Effector memory CD8-positive, alpha-beta T cell (primary cell): ENCODE results near the gene UROC1.
"Not testable (repeated sequence)": the region's sequence is repeated elsewhere in the genome, so short reads cannot be mapped to it uniquely, and the experiment has no call there.

ENCODE experiments used
- ATAC-seq: fragments of 150-1000 bp; cut with Tn5 transposase; replicated peaks from 2 replicates; pipeline ENCODE4 v1.10.0; 2021; ENCODE audit warnings: mild to moderate bottlenecking, moderate library complexity
- DNase-seq, 3 experiments: peaks; one replicate each; pipeline ENCODE4 v3.0.0; 2021
- H3K27ac Mint-ChIP-seq, 2 donors: one replicate each; pipeline ENCODE4 v1.8.0; 2022; ENCODE audit warnings: mild to moderate bottlenecking in 2 of 2, mixed read lengths in 2 of 2, moderate library complexity in 2 of 2
- H3K27me3 Mint-ChIP-seq, 2 donors: one replicate each; pipeline ENCODE4 v1.8.0; 2022; ENCODE audit warnings: mixed read lengths in 2 of 2
- H3K36me3 Mint-ChIP-seq: one replicate; pipeline ENCODE4 v1.8.0; 2022; ENCODE audit warnings: mild to moderate bottlenecking, moderate library complexity, mixed read lengths; ENCODE audit not compliant: insufficient read depth
- H3K4me1 Mint-ChIP-seq, 2 donors: one replicate each; pipeline ENCODE4 v1.8.0; 2022; ENCODE audit warnings: low read depth in 2 of 2, mixed read lengths in 2 of 2
- H3K4me3 Mint-ChIP-seq, 2 donors: one replicate each; pipeline ENCODE4 v1.8.0; 2022; ENCODE audit warnings: mild to moderate bottlenecking in 2 of 2, mixed read lengths in 2 of 2, moderate library complexity in 2 of 2
- H3K9me3 Mint-ChIP-seq, 2 donors: one replicate each; pipeline ENCODE4 v1.8.0; 2022; ENCODE audit warnings: mixed read lengths in 2 of 2

UROC1 gene

DNA sequence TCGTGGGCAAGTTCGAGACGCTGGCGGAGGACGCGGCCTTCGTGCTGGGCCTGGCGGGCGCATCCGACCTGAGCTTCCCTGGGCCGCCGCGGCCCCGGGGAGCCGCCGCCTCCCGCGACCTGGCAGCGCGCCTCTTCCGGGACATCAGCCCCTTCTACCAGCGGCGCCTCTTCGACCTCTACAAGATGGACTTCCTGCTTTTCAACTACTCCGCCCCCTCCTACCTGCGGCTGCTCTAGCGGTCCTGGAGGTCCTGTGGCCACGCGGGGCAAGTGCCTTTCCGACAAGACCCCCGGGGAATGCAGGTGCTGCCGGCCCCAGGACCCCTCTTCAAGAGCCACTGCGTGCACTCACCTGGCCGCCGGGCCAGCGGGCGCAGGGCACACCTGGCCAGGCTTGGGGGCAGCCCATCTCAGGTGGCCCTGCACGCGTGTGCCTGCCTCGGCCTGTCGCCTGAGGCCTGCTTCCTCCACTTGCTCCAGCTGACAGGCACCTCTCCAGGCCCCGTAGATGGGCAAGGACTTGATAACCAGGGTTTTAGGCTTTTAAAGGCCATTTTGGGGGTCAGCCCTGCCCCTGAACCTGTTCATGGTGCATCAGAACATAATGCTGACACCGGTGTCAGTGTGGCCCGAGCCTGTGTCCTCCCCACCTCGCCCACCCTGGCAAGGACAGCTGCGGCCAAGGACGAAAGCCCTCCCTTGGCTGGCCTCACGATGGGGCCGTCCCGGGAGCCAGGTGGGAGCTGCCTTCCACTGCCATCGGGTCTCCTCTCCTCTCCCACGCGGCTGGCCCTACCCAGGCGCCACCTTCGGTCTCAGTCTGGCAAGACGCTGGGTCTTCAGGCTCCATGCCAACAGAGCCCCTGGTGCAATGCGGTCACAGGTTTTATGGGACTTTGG is 25.0 kb upstream of the UROC1 start:
- ATAC-seq (no peak), DNase-seq (no peak)
- H3K4me1 Mint-ChIP-seq, result peaks cover 0 to 4% of the 10 kb centered on the region in 2 donors
- H3K27ac Mint-ChIP-seq, result no peak overlapping the region
- H3K36me3 Mint-ChIP-seq, result peaks cover 3% of the 10 kb centered on the region
- peaks cover 0 to 14% of the 10 kb centered on the region in 2 donors for H3K27me3 Mint-ChIP-seq
- no peaks in the 10 kb centered on the region for H3K9me3 Mint-ChIP-seq
- H3K4me3 Mint-ChIP-seq, result no peak overlapping the region

DNA sequence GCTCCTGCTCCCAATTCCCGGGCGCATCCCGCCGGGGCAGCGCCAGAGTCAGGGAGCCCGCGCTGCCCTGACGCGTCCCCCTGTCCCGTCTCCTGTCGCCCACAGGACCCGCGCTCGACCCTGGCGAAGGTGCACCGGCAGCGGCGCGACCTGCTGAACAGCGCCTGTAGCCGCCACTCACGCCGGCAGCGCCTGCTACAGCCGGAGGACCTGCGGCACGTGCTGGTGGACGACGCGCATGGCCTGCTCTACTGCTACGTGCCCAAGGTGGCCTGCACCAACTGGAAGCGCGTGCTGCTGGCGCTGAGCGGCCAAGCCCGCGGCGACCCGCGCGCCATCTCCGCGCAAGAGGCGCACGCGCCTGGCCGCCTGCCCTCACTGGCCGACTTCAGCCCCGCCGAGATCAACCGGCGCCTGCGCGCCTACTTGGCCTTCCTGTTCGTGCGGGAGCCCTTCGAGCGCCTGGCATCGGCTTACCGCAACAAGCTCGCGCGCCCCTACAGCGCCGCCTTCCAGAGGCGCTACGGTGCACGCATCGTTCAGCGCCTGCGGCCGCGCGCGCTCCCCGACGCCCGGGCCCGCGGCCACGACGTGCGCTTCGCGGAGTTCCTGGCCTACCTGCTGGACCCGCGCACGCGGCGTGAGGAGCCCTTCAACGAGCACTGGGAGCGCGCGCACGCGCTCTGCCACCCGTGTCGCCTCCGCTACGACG is 24.2 kb upstream of the UROC1 start:
- Mint-ChIP-seq H3K27me3 (peaks cover 3 to 14% of the 10 kb centered on the region in 2 donors), H3K27ac (no peak overlapping the region), H3K36me3 (no peaks in the 10 kb centered on the region), H3K9me3 (no peaks in the 10 kb centered on the region), H3K4me1 (peaks cover 0 to 4% of the 10 kb centered on the region in 2 donors), H3K4me3 (no peak overlapping the region)
- no peak for ATAC-seq
- no peak for DNase-seq

DNA sequence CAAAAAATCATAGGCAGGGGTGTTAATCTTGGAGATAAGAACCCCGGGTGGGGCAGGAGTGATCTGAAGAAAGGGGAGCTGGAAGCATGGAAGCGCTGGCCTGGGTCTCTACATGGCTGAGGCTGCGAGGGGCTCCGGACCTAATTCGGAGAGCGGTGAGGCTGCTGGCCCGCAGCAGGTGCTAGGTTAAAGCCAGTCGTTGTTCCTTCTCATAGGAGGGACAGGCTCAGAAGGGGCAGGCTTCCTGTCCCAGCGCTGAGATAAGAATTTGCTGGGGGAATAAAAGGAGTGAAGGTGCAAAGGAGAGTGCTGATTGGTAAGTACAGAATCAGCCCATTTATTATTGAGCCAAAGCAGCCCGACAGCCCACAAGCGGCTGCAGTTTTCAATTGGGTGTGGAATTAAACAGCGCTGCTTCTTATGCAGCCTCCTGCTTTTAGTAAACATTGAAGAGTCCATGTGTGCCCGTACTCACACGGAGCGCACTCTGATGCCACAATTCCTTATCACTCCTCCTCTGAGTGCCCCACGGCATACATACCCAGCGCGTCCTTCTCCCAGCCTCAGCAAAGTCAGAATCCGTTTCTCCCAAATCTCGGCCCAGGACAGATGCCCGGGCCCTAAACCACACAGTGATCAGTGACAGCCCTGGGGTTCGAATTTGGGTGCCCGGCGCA is 23.5 kb upstream of the UROC1 start:
- Mint-ChIP-seq H3K9me3 (no peaks in the 10 kb centered on the region), H3K27me3 (peaks cover 9 to 14% of the 10 kb centered on the region in 2 donors), H3K4me1 (peaks cover 0 to 4% of the 10 kb centered on the region in 2 donors), H3K36me3 (no peaks in the 10 kb centered on the region), H3K4me3 (no peak overlapping the region), H3K27ac (no peak overlapping the region)
- DNase-seq (no peak), ATAC-seq (no peak)

DNA sequence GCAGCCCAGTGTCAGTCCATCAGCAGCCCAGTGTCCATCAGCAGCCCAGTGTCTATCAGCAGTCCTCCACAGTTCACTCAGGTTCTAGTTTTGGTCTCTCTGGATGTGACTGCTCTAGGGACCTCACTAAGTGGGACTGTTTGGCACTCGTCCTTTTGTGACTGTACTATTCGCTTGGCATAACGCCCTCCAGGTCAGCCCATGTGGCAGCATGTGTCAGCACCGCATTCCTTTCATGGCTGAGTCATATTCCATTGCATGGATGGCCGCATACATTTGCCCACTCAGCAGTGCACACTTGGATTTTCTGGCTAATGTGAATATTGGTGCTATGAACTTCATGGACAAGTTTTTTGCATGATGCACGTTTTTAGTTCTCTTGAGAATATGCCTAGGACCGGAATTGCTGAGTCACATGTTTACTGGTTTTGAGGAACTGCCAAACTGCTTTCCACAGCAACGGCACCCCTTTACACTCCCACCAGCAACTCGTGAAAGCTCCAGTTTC is 22.8 kb upstream of the UROC1 start:
- Mint-ChIP-seq H3K4me1 (peaks cover 0 to 4% of the 10 kb centered on the region in 2 donors), H3K9me3 (no peaks in the 10 kb centered on the region), H3K4me3 (no peak overlapping the region), H3K27ac (no peak overlapping the region), H3K27me3 (peaks cover 13 to 20% of the 10 kb centered on the region in 2 donors), H3K36me3 (no peaks in the 10 kb centered on the region)
- DNase-seq (no peak), ATAC-seq (no peak)

DNA sequence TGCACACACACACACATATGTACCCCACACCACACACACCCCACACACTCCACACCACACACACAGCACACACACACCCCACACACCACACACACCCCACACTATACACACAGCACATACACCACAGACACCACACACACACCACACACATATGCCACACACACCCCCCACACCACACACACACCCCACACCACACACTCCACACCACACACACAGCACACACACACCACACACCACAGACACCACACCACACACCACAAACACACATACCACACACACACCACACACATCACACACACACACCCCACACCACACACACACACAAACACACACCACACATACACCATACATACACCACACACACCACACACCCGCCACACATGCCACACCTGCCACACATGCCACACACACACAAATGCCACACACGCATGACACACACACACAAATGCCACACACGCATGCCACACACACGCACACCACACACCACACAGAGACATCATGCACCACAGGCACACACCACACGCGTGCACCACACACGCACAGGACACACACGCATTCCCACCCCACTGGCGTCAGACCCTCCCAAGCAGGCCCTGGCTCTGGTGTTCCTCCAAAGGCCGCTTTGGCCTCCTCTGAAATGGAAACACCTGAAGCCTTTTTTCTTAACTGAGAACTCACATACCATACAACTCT is 22.1 kb upstream of the UROC1 start:
- Mint-ChIP-seq H3K4me1 (peaks cover 0 to 4% of the 10 kb centered on the region in 2 donors), H3K27ac (no peak overlapping the region), H3K27me3 (peaks cover 19 to 27% of the 10 kb centered on the region in 2 donors), H3K9me3 (no peaks in the 10 kb centered on the region), H3K4me3 (no peak overlapping the region), H3K36me3 (no peaks in the 10 kb centered on the region)
- no peak for ATAC-seq
- no peak for DNase-seq

DNA sequence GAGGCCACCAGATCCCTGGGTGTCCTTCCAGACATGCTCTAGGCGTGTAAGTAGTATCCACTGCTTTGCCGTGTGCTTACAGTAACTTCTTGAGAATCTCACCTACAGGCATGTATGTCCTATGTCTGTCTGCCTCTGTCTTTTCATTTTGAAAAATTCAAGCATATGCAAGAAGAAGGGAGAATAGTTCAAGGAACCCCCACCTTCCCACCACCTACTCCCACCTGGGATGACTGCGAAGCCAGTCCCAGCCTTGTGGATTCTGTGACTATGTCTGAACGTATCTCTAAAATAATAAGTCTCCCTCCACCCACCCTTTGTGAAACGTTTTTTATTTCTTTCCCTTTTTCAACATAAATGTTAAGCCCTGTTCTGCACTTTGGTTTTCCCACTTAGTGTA is 21.4 kb upstream of the UROC1 start:
- no peaks in the 10 kb centered on the region for H3K36me3 Mint-ChIP-seq
- peaks cover 26 to 34% of the 10 kb centered on the region in 2 donors for H3K27me3 Mint-ChIP-seq
- no peak overlapping the region for H3K27ac Mint-ChIP-seq
- ATAC-seq, result no peak
- H3K4me3 Mint-ChIP-seq, result no peak overlapping the region
- peaks cover 0 to 4% of the 10 kb centered on the region in 2 donors for H3K4me1 Mint-ChIP-seq
- DNase-seq, result no peak
- no peaks in the 10 kb centered on the region for H3K9me3 Mint-ChIP-seq

DNA sequence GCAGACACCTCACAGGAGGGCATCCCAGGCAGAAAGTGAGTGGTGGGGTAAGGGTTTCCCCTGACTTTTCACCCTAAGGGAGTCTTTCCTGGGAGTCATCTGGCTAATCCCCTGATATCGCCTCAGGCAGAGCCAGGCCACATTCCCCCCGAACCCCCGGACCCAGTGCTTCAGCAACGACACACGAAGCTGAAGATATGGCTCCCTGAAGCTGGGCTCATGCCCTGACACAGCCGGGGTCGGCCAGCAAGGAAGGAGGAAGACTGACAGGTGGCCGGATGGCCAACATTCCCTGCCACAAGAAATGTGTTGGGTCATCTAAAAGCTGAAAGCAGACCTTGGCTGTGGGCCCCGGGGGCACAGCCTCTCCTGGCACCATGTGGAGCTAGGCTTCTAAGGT is 20.7 kb upstream of the UROC1 start:
- no peaks in the 10 kb centered on the region for H3K9me3 Mint-ChIP-seq
- no peak for ATAC-seq
- no peak overlapping the region for H3K27ac Mint-ChIP-seq
- DNase-seq, result no peak
- H3K4me3 Mint-ChIP-seq, result no peak overlapping the region
- peaks cover 32 to 41% of the 10 kb centered on the region in 2 donors for H3K27me3 Mint-ChIP-seq
- H3K36me3 Mint-ChIP-seq, result no peaks in the 10 kb centered on the region
- peaks cover 0 to 4% of the 10 kb centered on the region in 2 donors for H3K4me1 Mint-ChIP-seq

DNA sequence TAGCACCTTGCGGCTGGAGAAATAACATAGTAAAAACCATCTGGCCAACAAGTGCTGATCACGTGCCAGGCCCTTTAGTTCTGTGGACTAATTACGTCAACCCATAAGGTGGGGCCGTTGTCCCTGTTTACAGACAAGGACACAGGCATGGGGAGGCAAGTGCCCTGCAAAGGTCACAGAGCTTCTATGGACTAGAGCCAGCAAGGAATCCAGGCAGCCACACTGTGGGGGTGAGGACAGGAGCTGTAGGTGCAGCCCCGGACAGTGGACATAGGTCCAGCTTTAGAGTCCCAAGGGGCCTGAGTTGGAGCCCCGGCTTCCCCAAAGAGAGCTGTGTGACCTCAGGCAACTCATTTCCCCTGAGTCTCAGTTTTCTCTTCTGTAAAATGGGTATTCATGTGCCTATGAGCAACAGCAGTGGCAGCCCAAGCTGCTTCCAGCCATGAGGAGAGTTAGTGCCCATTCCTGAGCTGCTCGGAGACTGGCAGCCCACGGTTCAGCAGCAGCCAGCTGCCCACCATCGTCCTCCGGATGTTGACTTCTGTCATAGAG is 20.2 kb upstream of the UROC1 start:
- Mint-ChIP-seq H3K36me3 (no peaks in the 10 kb centered on the region), H3K9me3 (no peaks in the 10 kb centered on the region), H3K4me1 (peaks cover 0 to 4% of the 10 kb centered on the region in 2 donors), H3K27me3 (peaks cover 32 to 41% of the 10 kb centered on the region in 2 donors), H3K4me3 (no peak overlapping the region), H3K27ac (no peak overlapping the region)
- no peak for ATAC-seq
- DNase-seq, result no peak

DNA sequence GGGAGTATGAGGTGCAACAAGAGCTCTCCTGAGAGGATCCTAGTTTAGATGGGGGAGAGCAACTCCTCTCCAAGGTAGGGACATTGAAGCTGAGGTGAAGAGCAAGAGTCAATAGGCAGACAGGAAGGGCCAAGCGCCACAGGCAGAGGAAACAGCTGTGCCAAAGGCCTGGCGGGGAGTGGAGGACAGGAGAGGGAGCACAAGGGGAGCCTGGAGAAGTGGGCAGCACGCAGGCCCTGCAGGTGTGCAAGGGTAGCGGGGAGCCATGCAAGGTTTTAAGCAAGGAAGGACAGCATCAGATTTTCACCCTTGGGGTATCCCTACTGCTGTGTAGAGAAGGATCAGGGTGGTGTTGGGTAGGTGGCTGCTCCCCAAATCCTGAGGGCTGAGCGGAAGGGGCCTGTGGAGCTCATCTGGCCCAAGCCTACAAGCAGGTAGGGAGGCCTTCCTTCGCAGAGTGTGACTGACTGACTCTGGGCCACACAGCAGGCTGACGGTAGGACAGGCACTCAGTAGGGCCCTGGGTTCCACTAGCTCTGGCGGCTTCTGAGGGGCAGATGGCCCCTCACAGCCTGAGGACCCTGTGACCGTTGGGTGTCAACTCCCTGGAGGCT is 19.6 kb upstream of the UROC1 start:
- H3K9me3 Mint-ChIP-seq, result no peaks in the 10 kb centered on the region
- no peak for ATAC-seq
- peaks cover 32 to 41% of the 10 kb centered on the region in 2 donors for H3K27me3 Mint-ChIP-seq
- H3K27ac Mint-ChIP-seq, result no peak overlapping the region
- no peak overlapping the region for H3K4me3 Mint-ChIP-seq
- no peak for DNase-seq
- peaks cover 0 to 4% of the 10 kb centered on the region in 2 donors for H3K4me1 Mint-ChIP-seq
- no peaks in the 10 kb centered on the region for H3K36me3 Mint-ChIP-seq

DNA sequence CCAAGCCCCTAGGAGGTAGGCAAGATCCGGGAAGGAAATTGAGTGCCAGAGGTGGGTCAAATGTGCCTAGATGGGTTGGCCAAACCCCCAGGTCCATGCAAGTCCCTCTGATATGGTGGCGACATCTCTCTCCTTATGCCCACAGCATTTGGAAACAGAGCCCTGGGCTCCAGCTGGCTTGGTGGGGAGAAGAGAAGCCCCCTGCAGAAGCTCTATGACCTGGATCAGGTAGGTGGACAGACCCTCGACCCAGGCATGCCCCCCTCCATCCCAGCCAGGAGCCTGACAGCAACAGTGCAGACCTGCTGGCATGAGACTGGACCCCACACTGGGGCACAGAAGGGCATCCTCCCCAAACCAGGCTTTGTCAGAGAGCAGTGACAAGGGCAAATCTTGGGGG is 18.6 kb upstream of the UROC1 start:
- Mint-ChIP-seq H3K27ac (no peak overlapping the region), H3K36me3 (no peaks in the 10 kb centered on the region), H3K27me3 (peaks cover 32 to 41% of the 10 kb centered on the region in 2 donors), H3K4me1 (peaks cover 0 to 4% of the 10 kb centered on the region in 2 donors), H3K9me3 (no peaks in the 10 kb centered on the region), H3K4me3 (no peak overlapping the region)
- no peak for DNase-seq
- ATAC-seq, result no peak

DNA sequence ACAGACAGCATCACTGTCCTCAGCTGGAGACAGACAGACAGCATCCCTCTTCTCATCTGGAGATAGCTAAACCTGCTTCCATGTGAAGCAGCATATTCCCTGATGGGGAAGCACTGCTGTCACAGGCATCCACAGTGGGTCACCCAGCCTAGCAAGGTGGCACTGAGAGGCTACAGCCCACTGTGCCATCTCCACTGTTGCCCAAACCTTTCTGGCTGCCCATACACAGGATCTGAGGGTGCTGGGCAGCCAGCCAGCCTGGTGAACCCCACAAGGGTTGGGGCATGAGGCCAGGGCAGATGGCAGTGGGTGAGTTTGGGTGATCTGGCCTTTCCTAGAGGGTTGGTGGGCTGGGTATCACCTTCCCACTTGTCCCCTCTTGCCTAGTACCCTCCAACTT is 18.1 kb upstream of the UROC1 start:
- Mint-ChIP-seq H3K27me3 (peaks cover 32 to 41% of the 10 kb centered on the region in 2 donors), H3K4me1 (peaks cover 0 to 4% of the 10 kb centered on the region in 2 donors), H3K9me3 (no peaks in the 10 kb centered on the region), H3K27ac (no peak overlapping the region), H3K4me3 (no peak overlapping the region), H3K36me3 (peaks cover 3% of the 10 kb centered on the region)
- DNase-seq (no peak), ATAC-seq (no peak)

DNA sequence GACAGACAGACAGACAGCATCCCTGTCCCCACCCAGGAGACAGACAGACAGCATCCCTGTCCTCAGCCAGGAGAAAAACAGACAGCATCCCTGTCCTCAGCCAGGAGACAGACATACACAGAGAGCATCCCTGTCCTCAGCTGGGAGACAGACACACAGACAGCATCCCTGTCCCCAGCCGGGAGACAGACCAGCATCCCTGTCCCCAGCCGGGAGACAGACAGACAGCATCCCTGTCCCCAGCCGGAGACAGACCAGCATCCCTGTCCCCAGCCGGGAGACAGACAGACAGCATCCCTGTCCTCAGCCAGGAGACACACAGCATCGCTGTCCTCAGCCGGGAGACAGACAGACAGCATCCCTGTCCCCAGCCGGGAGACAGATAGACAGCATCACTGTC is 17.1 kb upstream of the UROC1 start:
- ATAC-seq, H3K36me3 Mint-ChIP-seq, H3K9me3 Mint-ChIP-seq, H3K27ac Mint-ChIP-seq, H3K4me1 Mint-ChIP-seq, H3K4me3 Mint-ChIP-seq, DNase-seq: not testable (repeated sequence)
- peaks cover 32 to 41% of the 10 kb centered on the region in 2 donors for H3K27me3 Mint-ChIP-seq
